ENCODE data around the gene CBLN4. TPM values are rescaled to one million over a fixed set of nuclear protein-coding genes. Genes with fewer than 3 reads are reported as not detected.

The CBLN4 gene
- total RNA-seq, 1 experiment from 2014 or later, result not detected

GRCh38 chr20:56014998-56015397 lies 9.7 kb upstream of the CBLN4 start:
- intact Hi-C loops (cut with micrococcal nuclease; ENCODE audit: unreplicated experiment), result no loop called here
- DNase-seq (ENCODE audit: low spot score), result no peak
- ChIA-PET POLR2A (ENCODE audit: low non-redundant PET) (no interaction called here), CTCF (no interaction called here)
- Histone ChIP-seq H3K4me3 (ENCODE audit: low read depth, low read length, poor library complexity, severe bottlenecking) (no peak overlapping the region), H3K36me3 (ENCODE audit: insufficient read depth, low read length, poor library complexity, severe bottlenecking) (no peaks in the 10 kb centered on the region), H3K27me3 (replicated peaks; ENCODE audit: insufficient read depth, low read depth, low read length, poor library complexity) (no peaks in the 10 kb centered on the region), H3K4me1 (ENCODE audit: insufficient read depth, low read length, poor library complexity, severe bottlenecking) (no peaks in the 10 kb centered on the region), H3K27ac (ENCODE audit: low read depth, low read length, poor library complexity, severe bottlenecking) (no peak overlapping the region), H3K9me3 (ENCODE audit: low read depth, low read length, poor library complexity, severe bottlenecking) (peaks cover 9% of the 10 kb centered on the region)
- no peak for TF ChIP-seq EZH2 (IDR thresholded peaks at IDR 0.05; ENCODE audit: borderline replicate concordance, low read depth, low read length, poor library complexity, severe bottlenecking)
- no peak for TF ChIP-seq CTCF (conservative IDR thresholded peaks at IDR 0.05; ENCODE audit: low read depth, low read length)
- no TSS peak for BruUV-seq (replicated peaks)

GRCh38 chr20:56014151-56014550 lies 8.8 kb upstream of the CBLN4 start:
- CTCF ChIA-PET, result no interaction called here
- POLR2A ChIA-PET (ENCODE audit: low non-redundant PET), result no interaction called here
- no peak for DNase-seq (ENCODE audit: low spot score)
- intact Hi-C loops (cut with micrococcal nuclease; ENCODE audit: unreplicated experiment), result no loop called here
- Histone ChIP-seq H3K36me3 (ENCODE audit: insufficient read depth, low read length, poor library complexity, severe bottlenecking) (no peaks in the 10 kb centered on the region), H3K27ac (ENCODE audit: low read depth, low read length, poor library complexity, severe bottlenecking) (no peak overlapping the region), H3K4me1 (ENCODE audit: insufficient read depth, low read length, poor library complexity, severe bottlenecking) (no peaks in the 10 kb centered on the region), H3K27me3 (replicated peaks; ENCODE audit: insufficient read depth, low read depth, low read length, poor library complexity) (no peaks in the 10 kb centered on the region), H3K9me3 (ENCODE audit: low read depth, low read length, poor library complexity, severe bottlenecking) (peaks cover 13% of the 10 kb centered on the region), H3K4me3 (ENCODE audit: low read depth, low read length, poor library complexity, severe bottlenecking) (no peak overlapping the region)
- TF ChIP-seq CTCF (conservative IDR thresholded peaks at IDR 0.05; ENCODE audit: low read depth, low read length) (no peak), EZH2 (IDR thresholded peaks at IDR 0.05; ENCODE audit: borderline replicate concordance, low read depth, low read length, poor library complexity, severe bottlenecking) (no peak)
- BruUV-seq (replicated peaks), result no TSS peak

GRCh38 chr20:56004611-56005388 lies 519 bp downstream of the CBLN4 start:
- H3K4me3 ChIP-seq (ENCODE audit: low read depth, low read length, poor library complexity, severe bottlenecking), result no peak overlapping the region
- DNase-seq (ENCODE audit: low spot score), result no peak
- ChIA-PET CTCF (no interaction called here), POLR2A (ENCODE audit: low non-redundant PET) (no interaction called here)
- peaks cover 14% of the 10 kb centered on the region for H3K9me3 ChIP-seq (ENCODE audit: low read depth, low read length, poor library complexity, severe bottlenecking)
- H3K27me3 ChIP-seq (replicated peaks; ENCODE audit: insufficient read depth, low read depth, low read length, poor library complexity), result no peaks in the 10 kb centered on the region
- TF ChIP-seq CTCF (conservative IDR thresholded peaks at IDR 0.05; ENCODE audit: low read depth, low read length) (no peak), EZH2 (IDR thresholded peaks at IDR 0.05; ENCODE audit: borderline replicate concordance, low read depth, low read length, poor library complexity, severe bottlenecking) (no peak)
- no TSS peak for BruUV-seq (replicated peaks)
- intact Hi-C loops (cut with micrococcal nuclease; ENCODE audit: unreplicated experiment), result loop anchor here (5.0 kb wide), 1 partner anchor 172 kb away; no protein-coding TSS in a partner anchor
- H3K27ac ChIP-seq (ENCODE audit: low read depth, low read length, poor library complexity, severe bottlenecking), result no peak overlapping the region
- no peaks in the 10 kb centered on the region for H3K4me1 ChIP-seq (ENCODE audit: insufficient read depth, low read length, poor library complexity, severe bottlenecking)
- no peaks in the 10 kb centered on the region for H3K36me3 ChIP-seq (ENCODE audit: insufficient read depth, low read length, poor library complexity, severe bottlenecking)

Data from A673 (cell line).